Coronary artery (tissue), 2 donors: Measurements from ENCODE around the gene DNAH1.

Experiments
- DNase-seq: peaks from one replicate; pipeline ENCODE4 v3.0.0-alpha.2; 2017; ENCODE audit warnings: low spot score
- H3K27ac ChIP-seq, 2 donors: fragments of 200-600 bp; sonication (generic); one replicate each; pipeline ENCODE4 v1.5.1; 2016 to 2019
- H3K4me3 ChIP-seq: fragments of 200-600 bp; sonication (generic); 2 replicates; pipeline ENCODE4 v1.5.1; 2016; ENCODE audit warnings: mild to moderate bottlenecking, moderate library complexity
- CTCF ChIP-seq: fragments of 200-600 bp; sonication (generic); IDR thresholded peaks from one replicate; pipeline ENCODE4 v1.5.1; 2019; ENCODE audit warnings: antibody characterized with exemption

DNAH1 gene

GRCh38 chr3:52401021-52401420 lies 84.9 kb downstream of the DNAH1 start:
- Histone ChIP-seq H3K4me3 (no peak overlapping the region), H3K27ac (no peak overlapping the region)
- TF ChIP-seq CTCF: no peak
- no peak for DNase-seq

GRCh38 chr3:52401551-52401950 lies 85.4 kb downstream of the DNAH1 start:
- no peak for TF ChIP-seq CTCF
- H3K27ac ChIP-seq: no peak overlapping the region
- DNase-seq: no peak

GRCh38 chr3:52402101-52402521 lies 86.0 kb downstream of the DNAH1 start:
- no peak for DNase-seq
- Histone ChIP-seq H3K27ac (no peak overlapping the region), H3K4me3 (no peak overlapping the region)
- no peak for TF ChIP-seq CTCF

More at GRCh38 chr3:52401551-52401950, 85.4 kb downstream of the DNAH1 start:
- no peak overlapping the region for H3K4me3 ChIP-seq

GRCh38 chr3:52402706-52403270 lies 86.7 kb downstream of the DNAH1 start:
- TF ChIP-seq CTCF: no peak
- no peak for DNase-seq
- Histone ChIP-seq H3K27ac (no peak overlapping the region), H3K4me3 (no peak overlapping the region)

- no peak overlapping the region for H3K4me3 ChIP-seq
- no peak for TF ChIP-seq CTCF
- no peak for DNase-seq
- H3K27ac ChIP-seq: no peak overlapping the region
These were observed 87.2 kb downstream of the DNAH1 start for GRCh38 chr3:52403271-52403841.

GRCh38 chr3:52403955-52404354 lies 87.8 kb downstream of the DNAH1 start:
- H3K27ac ChIP-seq: no peak overlapping the region
- no peak for TF ChIP-seq CTCF
- H3K4me3 ChIP-seq: no peak overlapping the region
- DNase-seq: no peak

GRCh38 chr3:52404391-52404790 lies 88.3 kb downstream of the DNAH1 start:
- no peak for DNase-seq
- Histone ChIP-seq H3K27ac (no peak overlapping the region), H3K4me3 (no peak overlapping the region)
- no peak for TF ChIP-seq CTCF
